ENCODE measurements around the gene LRIG3.

DNA sequence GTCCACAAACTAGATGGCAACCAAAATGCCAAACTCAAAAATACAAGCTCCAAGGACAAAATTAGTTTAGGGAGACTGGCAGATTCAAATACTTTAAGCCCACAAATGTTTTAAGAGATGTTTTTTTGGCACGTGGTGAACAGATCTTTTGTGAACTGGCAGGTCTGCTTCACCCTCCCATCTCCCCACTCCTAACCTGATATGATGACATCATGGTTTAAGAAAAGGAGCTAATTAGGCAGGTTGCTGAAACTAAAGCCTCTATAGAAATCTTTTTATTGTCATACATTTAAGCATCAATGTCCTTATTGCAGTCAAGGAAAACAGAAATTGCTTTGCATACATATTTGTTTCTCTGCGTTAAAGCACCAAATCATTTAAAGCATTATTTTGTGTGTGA lies 5.8 kb downstream of the LRIG3 start:
- TF ChIP-seq, protein P1, sequence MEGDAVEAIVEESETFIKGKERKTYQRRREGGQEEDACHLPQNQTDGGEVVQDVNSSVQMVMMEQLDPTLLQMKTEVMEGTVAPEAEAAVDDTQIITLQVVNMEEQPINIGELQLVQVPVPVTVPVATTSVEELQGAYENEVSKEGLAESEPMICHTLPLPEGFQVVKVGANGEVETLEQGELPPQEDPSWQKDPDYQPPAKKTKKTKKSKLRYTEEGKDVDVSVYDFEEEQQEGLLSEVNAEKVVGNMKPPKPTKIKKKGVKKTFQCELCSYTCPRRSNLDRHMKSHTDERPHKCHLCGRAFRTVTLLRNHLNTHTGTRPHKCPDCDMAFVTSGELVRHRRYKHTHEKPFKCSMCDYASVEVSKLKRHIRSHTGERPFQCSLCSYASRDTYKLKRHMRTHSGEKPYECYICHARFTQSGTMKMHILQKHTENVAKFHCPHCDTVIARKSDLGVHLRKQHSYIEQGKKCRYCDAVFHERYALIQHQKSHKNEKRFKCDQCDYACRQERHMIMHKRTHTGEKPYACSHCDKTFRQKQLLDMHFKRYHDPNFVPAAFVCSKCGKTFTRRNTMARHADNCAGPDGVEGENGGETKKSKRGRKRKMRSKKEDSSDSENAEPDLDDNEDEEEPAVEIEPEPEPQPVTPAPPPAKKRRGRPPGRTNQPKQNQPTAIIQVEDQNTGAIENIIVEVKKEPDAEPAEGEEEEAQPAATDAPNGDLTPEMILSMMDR (IDR thresholded peaks at IDR 0.05) = no peak
- TF ChIP-seq POLR2A (IDR thresholded peaks at IDR 0.05) = no peak

Data from prostate gland (tissue), 2 donors.